Mammary microvascular endothelial cell (primary cell): ENCODE results near the gene CHMP2A. TPM values are rescaled to one million over a fixed set of nuclear protein-coding genes. Genes with fewer than 3 reads are reported as not detected.

Source experiments
- total RNA-seq: library from RNA; depleted of rRNA; stranded (reverse); fragments of >200 nt; gene quantifications from 2 replicates; pipeline ENCODE4 v1.2.3, GENCODE V29; 2015

The CHMP2A gene
- 96.3 and 134 TPM in 2 replicates for total RNA-seq

DNA sequence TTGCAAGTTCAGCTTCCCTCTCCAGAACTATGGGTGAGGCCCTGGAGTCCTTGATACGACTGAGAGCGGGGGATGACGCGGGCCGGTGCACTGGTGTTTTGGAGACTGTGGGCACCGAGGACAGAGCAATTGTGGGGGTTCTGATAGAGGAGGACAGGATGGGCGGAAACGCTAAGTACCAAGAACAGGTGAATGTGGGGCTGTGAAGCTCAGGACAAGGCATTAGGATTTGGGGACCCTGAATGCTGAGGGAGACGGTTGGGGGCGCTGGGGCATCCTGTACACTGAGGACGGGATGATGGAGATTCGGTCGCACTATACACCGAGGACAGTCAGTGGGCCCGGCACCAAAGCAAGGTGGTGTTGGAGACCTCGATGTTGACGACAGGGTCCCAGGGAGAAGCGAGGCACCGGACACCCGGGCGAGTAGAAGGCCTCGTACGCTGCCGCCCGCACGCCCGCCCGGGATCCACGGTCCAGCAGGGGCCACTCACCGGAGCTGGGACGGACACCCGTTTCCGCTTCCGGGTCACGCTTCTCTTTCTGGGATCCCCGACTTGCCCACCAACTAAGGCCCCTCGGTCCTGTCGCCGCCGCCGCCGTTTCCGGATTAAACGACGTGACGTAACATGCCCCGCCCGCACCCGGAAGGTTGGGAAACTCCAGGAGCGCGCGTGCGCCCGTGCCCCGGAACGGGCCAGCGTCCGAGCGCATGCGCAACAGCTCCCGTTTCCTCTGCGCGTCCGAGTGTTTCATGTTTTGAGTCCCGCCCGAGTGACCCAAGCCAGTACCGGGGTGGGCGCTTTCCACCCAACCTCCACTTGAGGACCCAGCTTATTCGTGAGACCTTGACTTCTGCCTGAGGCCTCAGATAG, at the start of gene CHMP2A:
CHMP2A (minus strand) TSS at position 612 of the 875 bp plus-strand sequence. CDS start 893 bp downstream, outside the sequence.

DNA sequence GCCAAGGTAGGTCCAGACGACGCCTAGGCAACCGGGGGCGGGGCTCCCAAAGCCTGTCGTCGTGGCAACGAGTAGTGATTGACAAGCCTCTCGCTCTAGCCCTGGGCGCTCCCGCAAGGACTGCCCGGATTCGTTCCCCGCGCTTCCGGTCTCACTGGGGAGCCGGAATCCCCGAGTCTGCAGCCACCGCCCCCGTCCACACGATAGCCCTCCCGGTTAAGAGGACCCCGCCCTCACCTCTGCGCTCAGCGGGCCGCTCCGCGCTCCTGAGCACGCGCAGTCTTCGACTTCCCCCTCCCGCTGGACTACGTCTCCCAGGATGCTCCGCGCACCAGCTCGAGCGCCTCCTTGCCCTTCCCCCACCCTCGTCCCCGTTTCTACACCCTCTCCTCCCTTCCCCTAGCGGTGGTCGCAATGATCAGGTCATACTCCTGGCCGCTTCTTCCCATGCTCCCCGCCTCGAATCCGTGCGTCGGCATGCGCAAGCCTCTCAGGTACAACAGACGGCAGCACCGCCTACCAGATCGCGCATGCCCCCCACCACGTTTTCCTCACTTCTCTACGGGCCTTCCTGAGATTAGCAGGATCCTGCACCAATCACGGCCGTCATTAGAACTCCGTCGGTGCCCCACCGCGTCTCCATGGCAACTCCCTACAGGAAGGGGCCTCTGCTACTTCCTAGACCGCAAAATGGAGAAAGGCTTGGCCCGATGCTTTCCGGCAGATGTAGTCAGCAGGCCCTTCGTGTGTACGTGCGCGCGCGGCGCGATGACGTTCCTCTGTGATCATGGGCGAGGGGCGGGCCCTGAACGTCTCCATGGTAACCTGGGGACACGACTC, 18.1 kb upstream of the CHMP2A start, which contains the start of gene MZF1:
MZF1 (minus strand) TSS at position 518 of the 840 bp plus-strand sequence. CDS start 1,946 bp downstream, outside the sequence.

DNA sequence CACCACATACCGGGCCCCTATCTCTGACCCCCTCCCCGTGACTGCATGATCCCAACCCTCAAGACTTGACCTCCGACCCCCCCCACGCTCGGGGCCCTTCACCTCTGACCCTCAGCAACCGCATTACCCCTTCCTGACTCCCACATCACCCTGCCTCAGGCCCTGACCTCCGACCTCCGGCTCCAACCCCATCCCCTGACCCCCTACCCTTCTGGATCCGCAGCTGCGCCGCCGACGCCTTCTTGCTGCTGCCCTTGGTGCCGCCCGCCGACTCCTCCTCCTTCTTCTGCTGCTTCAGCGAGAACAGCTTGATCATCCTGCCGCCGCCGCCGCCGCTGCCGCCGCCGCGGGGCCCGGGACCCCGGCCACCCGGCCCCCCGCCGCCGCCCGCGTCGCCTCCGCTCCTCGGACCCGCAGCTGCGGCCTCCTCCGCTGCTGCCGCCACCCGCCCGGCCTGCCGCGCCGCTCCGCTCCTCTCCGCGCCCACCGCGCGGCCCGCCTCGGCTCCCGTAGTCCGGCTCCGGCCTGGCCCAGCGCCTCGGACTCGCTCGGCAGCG, 3.2 kb upstream of the CHMP2A start, which contains the start of gene UBE2M:
UBE2M (minus strand) TSS at position 546 of the 557 bp plus-strand sequence; CDS start at position 316, 230 bp downstream.

DNA sequence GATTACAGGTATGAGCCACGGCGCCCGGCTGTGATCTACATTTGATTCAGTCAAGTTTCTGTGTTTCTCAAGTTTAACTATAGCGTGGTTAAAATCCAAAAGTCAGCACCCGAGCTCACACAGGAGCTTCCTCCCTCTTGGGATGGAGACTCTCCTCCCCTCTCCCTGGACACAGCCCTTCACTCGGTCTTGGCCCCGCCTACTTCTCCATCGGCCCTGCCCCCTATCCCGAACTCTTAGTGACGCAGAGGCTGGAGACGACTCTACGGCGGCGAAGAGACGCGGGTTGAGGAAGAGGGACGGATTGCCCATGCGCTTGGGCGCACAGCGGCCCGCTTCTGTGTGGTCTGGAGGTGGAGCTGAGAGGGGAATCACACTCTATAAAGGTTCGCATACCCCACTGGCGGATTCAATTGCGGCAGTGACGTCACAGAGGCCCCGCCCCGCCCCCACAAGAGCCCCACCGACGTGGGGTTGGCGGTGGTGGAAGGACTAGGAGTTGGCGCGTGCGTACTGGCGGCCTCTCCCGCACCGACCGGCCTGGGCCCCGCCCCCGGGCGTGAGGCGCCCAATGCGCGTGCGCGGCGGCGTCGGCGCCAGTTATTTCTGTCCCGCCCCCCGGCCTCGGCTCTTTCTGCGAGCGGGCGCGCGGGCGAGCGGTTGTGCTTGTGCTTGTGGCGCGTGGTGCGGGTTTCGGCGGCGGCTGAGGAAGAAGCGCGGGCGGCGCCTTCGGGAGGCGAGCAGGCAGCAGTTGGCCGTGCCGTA, 10.9 kb downstream of the CHMP2A start, which contains the start of gene TRIM28:
TRIM28 (plus strand) TSS at position 239 of the 765 bp plus-strand sequence. CDS start 694 bp downstream, outside the sequence.

DNA sequence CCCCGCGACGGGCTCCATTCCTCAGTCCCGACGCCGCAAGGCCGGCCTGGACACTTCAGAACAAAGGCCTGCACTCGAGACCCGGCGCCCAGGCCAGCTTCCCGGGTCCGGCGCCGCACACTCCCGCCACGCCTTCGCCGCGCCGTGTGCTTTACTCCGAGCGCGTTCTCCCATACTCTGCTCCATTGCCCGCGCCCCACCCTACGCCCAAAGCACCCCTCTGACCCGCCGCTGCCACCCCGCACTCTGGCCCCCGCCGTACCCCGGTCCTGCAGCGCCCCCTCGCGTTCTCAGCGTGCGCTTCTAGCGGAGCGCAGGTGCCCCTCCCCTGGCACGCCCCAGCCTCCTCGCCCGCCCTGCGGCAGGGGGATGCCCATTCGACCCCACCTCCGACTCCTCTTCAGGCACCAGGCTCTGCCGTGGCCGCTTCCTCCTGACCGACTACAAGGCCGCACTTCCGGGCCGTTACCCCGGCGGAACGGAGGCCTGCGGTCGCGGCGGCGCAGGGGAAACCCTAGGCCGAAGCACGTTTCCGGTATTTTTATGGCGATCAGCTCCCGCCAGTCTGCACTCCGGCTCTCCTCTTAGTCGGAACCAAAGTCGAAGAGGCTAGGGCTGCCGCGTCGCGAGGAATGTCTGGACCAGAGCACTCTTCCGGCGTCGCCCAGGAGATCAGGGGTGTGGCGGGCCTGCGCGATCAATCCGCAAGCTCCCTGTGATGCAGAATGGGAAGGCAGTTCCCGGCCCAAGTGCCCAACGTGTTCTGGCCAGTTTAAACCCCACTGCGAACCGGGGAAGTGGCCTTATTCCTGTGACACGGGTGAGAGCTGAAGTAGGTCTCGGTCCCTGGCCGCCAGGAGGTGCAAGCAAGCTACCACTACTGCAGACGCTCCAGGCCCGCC, 35.3 kb downstream of the CHMP2A start, which contains the start of gene ZBTB45:
ZBTB45 (minus strand) TSS at position 456 of the 902 bp plus-strand sequence. CDS start 2,137 bp downstream, outside the sequence.

DNA sequence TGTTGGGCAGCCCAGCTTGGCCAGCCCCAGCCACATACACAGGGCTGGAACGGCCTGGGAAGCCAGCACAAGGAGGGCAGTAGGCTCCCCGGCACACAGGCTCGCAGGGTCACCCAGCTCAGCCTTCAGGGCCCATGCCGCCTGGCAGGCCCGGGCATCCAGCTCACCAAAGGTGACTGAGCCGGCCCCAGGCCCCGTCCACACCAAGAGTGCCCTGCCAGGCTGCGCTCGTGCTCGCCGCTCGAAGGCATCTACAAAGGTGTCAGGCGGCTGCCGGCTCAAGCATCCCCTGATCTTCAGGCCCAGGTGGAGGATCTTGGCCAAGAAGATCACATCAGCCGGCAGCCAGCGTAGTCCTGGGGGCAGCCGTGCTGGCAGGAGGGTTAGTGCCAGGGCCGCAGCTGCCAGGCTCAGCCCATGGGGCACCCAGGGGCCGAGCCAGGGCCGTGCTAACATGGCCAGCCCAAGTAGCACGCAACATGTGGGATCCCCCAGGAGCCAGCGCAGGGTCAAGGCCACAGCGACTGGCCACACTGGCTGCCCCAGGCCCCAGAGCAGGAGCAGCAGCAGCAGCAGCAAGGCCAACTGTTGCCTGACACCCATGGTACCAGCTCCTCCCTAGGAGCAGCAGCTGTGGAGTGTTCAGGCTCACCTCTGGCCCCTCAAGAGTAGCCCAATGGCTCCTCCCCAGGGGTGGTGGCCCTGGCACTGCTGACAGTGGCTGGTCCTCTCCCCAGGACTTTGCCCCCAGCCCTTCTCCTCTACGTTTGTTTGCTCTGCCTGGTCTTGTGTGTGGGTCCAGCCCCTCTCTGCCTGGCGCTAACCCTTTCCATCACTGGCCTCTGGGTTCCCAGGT, 43.3 kb downstream of the CHMP2A start, which contains the start of gene SLC27A5:
SLC27A5 (minus strand) TSS at position 640 of the 856 bp plus-strand sequence; CDS start at position 603, 37 bp downstream.

Other genes starting within 250 kb of the CHMP2A start
- 36.0 and 38.8 TPM in 2 replicates for gene ERVK3-1, start 249.7 kb downstream of the CHMP2A start, total RNA-seq
- 1.6 and 1.9 TPM in 2 replicates for gene ZSCAN22, start 228.1 kb downstream of the CHMP2A start, total RNA-seq
- 3.8 and 6.2 TPM in 2 replicates for gene A1BG, start 201.6 kb downstream of the CHMP2A start, total RNA-seq
- gene ZNF497, start 192.4 kb downstream of the CHMP2A start, total RNA-seq: under 0.01 and 0.59 TPM in 2 replicates
- 1.5 and 2.1 TPM in 2 replicates for gene ZNF837, start 174.1 kb downstream of the CHMP2A start, total RNA-seq
- 2,246 and 2,634 TPM in 2 replicates for gene RPS5, start 167.8 kb downstream of the CHMP2A start, total RNA-seq
- not detected in 2 replicates for gene RNF225, start 159.4 kb downstream of the CHMP2A start, total RNA-seq
- 6.9 and 8.0 TPM in 2 replicates for gene ZNF584, start 146.5 kb downstream of the CHMP2A start, total RNA-seq
- gene ZNF132, start 115.0 kb downstream of the CHMP2A start, total RNA-seq: 2.5 and 3.2 TPM in 2 replicates
- 5.0 and 5.3 TPM in 2 replicates for gene ZNF324B, start 103.5 kb downstream of the CHMP2A start, total RNA-seq
- 7.2 and 7.5 TPM in 2 replicates for gene ZNF324, start 88.0 kb downstream of the CHMP2A start, total RNA-seq
- gene ZNF446, start 78.8 kb downstream of the CHMP2A start, total RNA-seq: 5.6 and 7.7 TPM in 2 replicates
- 4.7 and 7.9 TPM in 2 replicates for gene SLC27A5, start 43.1 kb downstream of the CHMP2A start, total RNA-seq
- 7.8 and 12.6 TPM in 2 replicates for gene ZBTB45, start 35.3 kb downstream of the CHMP2A start, total RNA-seq
- gene TRIM28, start 11.0 kb downstream of the CHMP2A start, total RNA-seq: 333 and 348 TPM in 2 replicates
- 37.2 and 43.6 TPM in 2 replicates for gene UBE2M, start 3.5 kb upstream of the CHMP2A start, total RNA-seq
- 4.1 and 4.4 TPM in 2 replicates for gene MZF1, start 18.2 kb upstream of the CHMP2A start, total RNA-seq